Tibial artery (tissue), 4 donors: Measurements from ENCODE around the gene LIG3.

Experiments used
- DNase-seq, 2 donors: peaks; one replicate each; pipeline ENCODE4 v3.0.0-alpha.2; 2019
- H3K27ac ChIP-seq, 2 donors: fragments of 200-600 bp; sonication (generic) in 1 of 2; 1 replicate in 1 of 2; 2 replicates in 1 of 2; pipeline ENCODE4 v1.5.1; 2018 to 2019; ENCODE audit warnings: mild to moderate bottlenecking in 1 of 2
- H3K27me3 ChIP-seq, 2 donors: fragments of 200-600 bp; sonication (generic) in 1 of 2; one replicate each; pipeline versions ENCODE4 v1.5.1 to v1.6.0; 2016 to 2019
- H3K36me3 ChIP-seq, 3 donors: fragments of 200-600 bp; sonication (generic) in 2 of 3; one replicate each; pipeline ENCODE4 v1.5.1; 2016 to 2019; ENCODE audit warnings: mild to moderate bottlenecking in 2 of 3
- H3K4me1 ChIP-seq, 4 donors: fragments of 200-600 bp; sonication (generic) in 2 of 4; 1 replicate in 3 of 4; 2 replicates in 1 of 4; pipeline ENCODE4 v1.5.1; 2016 to 2019
- H3K4me3 ChIP-seq, 2 donors: fragments of 200-600 bp; sonication (generic) in 1 of 2; 1 replicate in 1 of 2; 2 replicates in 1 of 2; pipeline ENCODE4 v1.5.1; 2018 to 2019; ENCODE audit warnings: mild to moderate bottlenecking in 2 of 2
- H3K9me3 ChIP-seq, 3 donors: fragments of 200-600 bp; sonication (generic) in 1 of 3; one replicate each; pipeline ENCODE4 v1.5.1; 2016 to 2019
- intact Hi-C: fragments of 100-400 bp; cut with DNase I; formaldehyde crosslinking; loops from one replicate; pipeline ENCODE4 v1.15.0; 2023; ENCODE audit warnings: low total_unique reads
- TF ChIP-seq, protein P1 (sequence below), 2 experiments: fragments of 200-600 bp in 1 of 2; fragments of 450-650 bp in 1 of 2; IDR thresholded peaks; one replicate each; pipeline ENCODE4 v1.5.1; 2017 to 2019; ENCODE audit warnings: antibody characterized with exemption in 2 of 2, mild to moderate bottlenecking in 1 of 2, moderate library complexity in 1 of 2

LIG3 gene

DNA sequence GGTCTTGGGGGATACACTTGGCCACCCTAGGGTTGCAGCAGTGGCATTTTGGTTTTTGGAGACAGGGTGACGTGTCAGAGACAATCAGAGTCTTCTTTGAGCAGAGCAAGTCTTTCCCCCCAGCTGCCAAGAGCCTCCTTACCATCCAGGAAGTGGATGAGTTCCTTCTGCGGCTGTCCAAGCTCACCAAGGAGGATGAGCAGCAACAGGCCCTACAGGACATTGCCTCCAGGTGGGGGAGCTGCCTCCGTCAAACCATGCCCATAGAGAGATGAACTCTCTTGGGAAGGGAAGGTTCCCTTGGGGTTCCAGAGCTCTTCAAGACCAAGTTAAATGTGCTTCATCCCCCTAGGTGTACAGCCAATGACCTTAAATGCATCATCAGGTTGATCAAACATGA lies 11.3 kb downstream of the LIG3 start:
- H3K36me3 ChIP-seq: peaks cover 58 to 90% (median 82%) of the 10 kb centered on the region in 3 donors
- H3K4me3 ChIP-seq: no peak overlapping the region
- DNase-seq: no peak
- H3K27ac ChIP-seq: no peak overlapping the region
- peaks cover 0 to 1% (median 0%) of the 10 kb centered on the region in 4 donors for H3K4me1 ChIP-seq
- TF ChIP-seq, protein P1, sequence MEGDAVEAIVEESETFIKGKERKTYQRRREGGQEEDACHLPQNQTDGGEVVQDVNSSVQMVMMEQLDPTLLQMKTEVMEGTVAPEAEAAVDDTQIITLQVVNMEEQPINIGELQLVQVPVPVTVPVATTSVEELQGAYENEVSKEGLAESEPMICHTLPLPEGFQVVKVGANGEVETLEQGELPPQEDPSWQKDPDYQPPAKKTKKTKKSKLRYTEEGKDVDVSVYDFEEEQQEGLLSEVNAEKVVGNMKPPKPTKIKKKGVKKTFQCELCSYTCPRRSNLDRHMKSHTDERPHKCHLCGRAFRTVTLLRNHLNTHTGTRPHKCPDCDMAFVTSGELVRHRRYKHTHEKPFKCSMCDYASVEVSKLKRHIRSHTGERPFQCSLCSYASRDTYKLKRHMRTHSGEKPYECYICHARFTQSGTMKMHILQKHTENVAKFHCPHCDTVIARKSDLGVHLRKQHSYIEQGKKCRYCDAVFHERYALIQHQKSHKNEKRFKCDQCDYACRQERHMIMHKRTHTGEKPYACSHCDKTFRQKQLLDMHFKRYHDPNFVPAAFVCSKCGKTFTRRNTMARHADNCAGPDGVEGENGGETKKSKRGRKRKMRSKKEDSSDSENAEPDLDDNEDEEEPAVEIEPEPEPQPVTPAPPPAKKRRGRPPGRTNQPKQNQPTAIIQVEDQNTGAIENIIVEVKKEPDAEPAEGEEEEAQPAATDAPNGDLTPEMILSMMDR (IDR thresholded peaks at IDR 0.05): no peak
- no peaks in the 10 kb centered on the region for H3K27me3 ChIP-seq
- intact Hi-C loops: no loop called here
- H3K9me3 ChIP-seq: no peaks in the 10 kb centered on the region

DNA sequence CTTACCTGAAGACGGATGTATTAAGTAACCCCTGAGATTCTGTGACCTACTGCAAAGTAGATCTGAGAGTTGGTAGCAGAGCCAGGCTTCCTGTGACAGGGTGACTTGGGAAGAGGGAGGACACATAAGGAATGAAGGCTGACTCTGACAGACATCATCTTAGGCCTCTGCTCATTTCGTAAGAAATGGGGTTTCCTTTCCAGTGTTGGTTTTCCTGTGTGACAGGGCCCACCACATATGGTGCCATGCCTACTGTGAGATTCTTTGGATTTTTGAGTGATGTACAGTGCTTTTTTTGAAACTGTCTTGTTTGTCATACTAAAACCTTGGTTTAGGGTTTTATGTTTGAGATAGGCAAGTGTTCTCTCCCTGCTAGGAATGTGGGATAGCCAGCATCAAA lies 12.7 kb downstream of the LIG3 start:
- Histone ChIP-seq H3K27me3 (no peaks in the 10 kb centered on the region), H3K4me1 (peaks cover 0 to 15% (median 13%) of the 10 kb centered on the region in 4 donors), H3K9me3 (no peaks in the 10 kb centered on the region), H3K36me3 (peaks cover 54 to 82% (median 71%) of the 10 kb centered on the region in 3 donors), H3K4me3 (no peak overlapping the region), H3K27ac (no peak overlapping the region)
- intact Hi-C loops: no loop called here
- no peak for DNase-seq
- TF ChIP-seq, protein P1 (IDR thresholded peaks at IDR 0.05): no peak

DNA sequence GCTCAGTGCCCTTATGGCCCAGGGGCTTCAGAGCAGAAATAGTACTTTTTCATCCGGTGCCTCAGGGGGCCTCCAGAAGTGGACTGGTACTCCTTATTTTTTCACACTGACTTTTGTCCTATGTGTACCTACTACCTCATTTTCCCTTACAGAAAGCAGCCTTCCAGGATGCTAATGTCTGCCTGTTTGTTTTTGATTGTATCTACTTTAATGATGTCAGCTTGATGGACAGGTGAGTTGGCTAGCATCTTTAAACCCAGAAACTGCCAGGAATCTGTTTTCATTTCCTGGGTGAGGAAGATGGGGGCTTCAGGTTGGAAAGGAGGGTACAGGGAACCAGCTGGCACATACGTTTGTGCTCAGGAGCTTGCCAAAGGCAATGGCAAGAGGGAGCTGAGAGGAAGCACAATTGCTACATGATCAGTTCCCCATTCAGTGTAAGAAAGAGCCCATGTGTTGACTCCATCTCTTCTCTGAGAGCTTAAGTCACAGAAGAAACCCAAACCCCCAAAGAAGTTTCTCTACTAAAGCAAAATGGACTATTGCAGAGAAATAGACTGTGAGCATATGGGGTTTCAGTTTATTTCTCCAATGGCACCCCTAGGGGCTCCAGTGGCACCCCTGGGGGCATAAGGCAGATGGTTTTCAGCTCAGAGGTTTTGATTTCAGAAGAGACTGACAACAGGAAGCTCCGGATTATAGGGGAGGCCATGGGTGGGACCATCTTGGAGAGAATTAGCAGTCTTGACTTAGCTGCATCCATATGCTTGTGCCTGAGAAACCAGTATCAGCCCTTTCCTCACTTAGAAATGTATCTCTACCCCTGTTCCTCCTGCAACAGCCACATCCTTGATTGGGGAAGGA lies 16.3 kb downstream of the LIG3 start:
- Histone ChIP-seq H3K4me3 (no peak overlapping the region), H3K36me3 (peaks cover 32 to 84% (median 54%) of the 10 kb centered on the region in 3 donors), H3K27ac (peak overlapping the region; percentile 47 to 76), H3K27me3 (no peaks in the 10 kb centered on the region), H3K4me1 (peaks cover 0 to 18% (median 14%) of the 10 kb centered on the region in 4 donors), H3K9me3 (no peaks in the 10 kb centered on the region)
- TF ChIP-seq, protein P1 (IDR thresholded peaks at IDR 0.05): no peak
- intact Hi-C loops: no loop called here
- no peak for DNase-seq

- Histone ChIP-seq H3K27ac (peak overlapping the region; percentile 47 to 76), H3K9me3 (no peaks in the 10 kb centered on the region), H3K4me3 (no peak overlapping the region), H3K4me1 (peaks cover 0 to 18% (median 14%) of the 10 kb centered on the region in 4 donors), H3K27me3 (no peaks in the 10 kb centered on the region), H3K36me3 (peaks cover 30 to 84% (median 54%) of the 10 kb centered on the region in 3 donors)
- peak; percentile 52 to 79 for DNase-seq
- intact Hi-C loops: no loop called here
- TF ChIP-seq, protein P1 (IDR thresholded peaks at IDR 0.05): no peak
These were observed 17.1 kb downstream of the LIG3 start for GRCh38 chr17:34997355-34997862.

DNA sequence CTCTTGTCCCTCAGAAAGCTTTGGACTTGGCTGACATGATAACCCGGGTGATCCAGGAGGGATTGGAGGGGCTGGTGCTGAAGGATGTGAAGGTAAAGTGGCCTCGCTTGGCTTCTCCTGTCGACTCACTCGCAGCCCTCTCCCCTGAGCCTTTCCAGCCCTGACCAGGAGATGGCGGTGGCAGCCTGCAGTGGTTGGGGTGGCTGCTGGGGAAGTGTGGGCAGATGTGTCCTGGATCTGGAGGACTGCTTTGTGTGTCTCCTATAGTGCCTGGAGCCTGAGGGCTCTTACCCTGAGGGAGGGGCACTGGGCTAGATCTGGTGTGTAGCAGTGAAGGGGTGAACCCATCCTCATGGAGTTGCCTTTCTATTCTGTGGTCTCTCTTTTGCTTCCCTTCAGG lies 17.9 kb downstream of the LIG3 start:
- Histone ChIP-seq H3K27me3 (no peaks in the 10 kb centered on the region), H3K4me3 (no peak overlapping the region), H3K9me3 (no peaks in the 10 kb centered on the region), H3K27ac (peak overlapping the region; percentile 47 to 76), H3K36me3 (peaks cover 29 to 84% (median 55%) of the 10 kb centered on the region in 3 donors), H3K4me1 (peaks cover 0 to 18% (median 14%) of the 10 kb centered on the region in 4 donors)
- intact Hi-C loops: no loop called here
- peak; percentile 43 to 72 for DNase-seq
- TF ChIP-seq, protein P1 (IDR thresholded peaks at IDR 0.05): peak; percentile 48 to 53
